Endodermal cell (in vitro differentiated cells): ENCODE data around the gene ASTL. TPM values are rescaled to one million over a fixed set of nuclear protein-coding genes. Genes with fewer than 3 reads are reported as not detected.

ENCODE experiments used
- DNase-seq: peaks from one replicate; pipeline ENCODE4 v3.0.0-alpha.2; 2017
- H3K27ac ChIP-seq: 2 replicates; pipeline ENCODE4 v1.5.1; 2013; ENCODE audit warnings: mild to moderate bottlenecking, low read depth, low read length, moderate library complexity
- H3K27me3 ChIP-seq: 2 replicates; pipeline ENCODE4 v1.6.1; 2013; ENCODE audit warnings: mild to moderate bottlenecking, low read length, moderate library complexity; ENCODE audit not compliant: insufficient read depth, control insufficient read depth, poor library complexity, severe bottlenecking
- H3K36me3 ChIP-seq: 2 replicates; pipeline ENCODE4 v1.7.0; 2013; ENCODE audit warnings: mild to moderate bottlenecking, low read length, moderate library complexity; ENCODE audit not compliant: control insufficient read depth, insufficient read depth
- H3K4me1 ChIP-seq: one replicate; pipeline ENCODE4 v1.7.0; 2013; ENCODE audit warnings: low read length; ENCODE audit not compliant: control insufficient read depth, insufficient read depth
- H3K4me3 ChIP-seq: 2 replicates; pipeline ENCODE4 v1.5.1; 2013; ENCODE audit warnings: mild to moderate bottlenecking, low read length, moderate library complexity
- H3K9ac ChIP-seq: 2 replicates; pipeline ENCODE4 v1.6.1; 2013; ENCODE audit warnings: mild to moderate bottlenecking, low read length, moderate library complexity; ENCODE audit not compliant: poor library complexity, severe bottlenecking; ENCODE audit errors: extremely low read depth
- H3K9me3 ChIP-seq: 2 replicates; pipeline ENCODE4 v1.6.1; 2013; ENCODE audit warnings: mild to moderate bottlenecking, low read length, moderate library complexity; ENCODE audit not compliant: control insufficient read depth
- H3K27ac Mint-ChIP-seq: 2 replicates; pipeline ENCODE4 v1.8.0; 2020; ENCODE audit warnings: mixed read lengths
- H3K27me3 Mint-ChIP-seq: 2 replicates; pipeline ENCODE4 v1.8.0; 2021; ENCODE audit warnings: mild to moderate bottlenecking, mixed read lengths; ENCODE audit not compliant: insufficient read depth
- H3K36me3 Mint-ChIP-seq: 2 replicates; pipeline ENCODE4 v1.8.0; 2020; ENCODE audit warnings: low read depth, mixed read lengths
- H3K4me1 Mint-ChIP-seq: 2 replicates; pipeline ENCODE4 v1.8.0; 2020; ENCODE audit warnings: mixed read lengths
- H3K4me3 Mint-ChIP-seq: 2 replicates; pipeline ENCODE4 v1.8.0; 2020; ENCODE audit warnings: mild to moderate bottlenecking, moderate library complexity, mixed read lengths
- H3K9me3 Mint-ChIP-seq: 2 replicates; pipeline ENCODE4 v1.8.0; 2020; ENCODE audit warnings: mild to moderate bottlenecking, mixed read lengths
- CTCF ChIP-seq: fragments of 200-600 bp; sonication (generic); conservative IDR thresholded peaks from 2 replicates; pipeline ENCODE4 v1.5.0; 2021; ENCODE audit warnings: antibody characterized with exemption, mild to moderate bottlenecking
- WGBS, 2 experiments: methylation state at CpG; one replicate each; pipeline versions ENCODE4 v1.1.5 to v1.1.7; 2013; ENCODE audit warnings: missing lambda C conversion rate in 2 of 2, mixed read lengths in 1 of 2; ENCODE audit not compliant: insufficient coverage in 1 of 2, insufficient read length in 1 of 2; 5-methylcytosine and 5-hydroxymethylcytosine counted together
- total RNA-seq, 2 donors: library from RNA; stranded (reverse); fragmentation: NEBNext Ultra II Directional in 1 of 2; extraction: Animal tissue kit (Norgen Biotek cat#: 25700) in 1 of 2; gene quantifications; 2 replicates in 1 of 2; 3 replicates in 1 of 2; pipeline ENCODE4 v1.2.1, GENCODE V29; 2021

ASTL gene
- total RNA-seq, 2 donors from 2014 or later, result not detected

- no peak for DNase-seq
- no peak overlapping the region for H3K27ac Mint-ChIP-seq
- H3K4me3 ChIP-seq, result no peak overlapping the region
- no peaks in the 10 kb centered on the region for H3K36me3 Mint-ChIP-seq
- H3K9ac ChIP-seq, result no peak overlapping the region
- 85 to 87% methylated on average over 4 to 5 of the region's 5 CpGs for WGBS, 2 experiments
- H3K27me3 ChIP-seq, result peaks cover 46% of the 10 kb centered on the region
- H3K9me3 ChIP-seq, result no peaks in the 10 kb centered on the region
- H3K36me3 ChIP-seq, result no peaks in the 10 kb centered on the region
- TF ChIP-seq CTCF, result no peak
- H3K9me3 Mint-ChIP-seq, result no peaks in the 10 kb centered on the region
- H3K27me3 Mint-ChIP-seq, result peaks cover 66% of the 10 kb centered on the region
- H3K27ac ChIP-seq, result no peak overlapping the region
- no peak overlapping the region for H3K4me3 Mint-ChIP-seq
- no peaks in the 10 kb centered on the region for H3K4me1 Mint-ChIP-seq
- no peaks in the 10 kb centered on the region for H3K4me1 ChIP-seq
Measured at GRCh38 chr2:96122391-96122790, 15.9 kb downstream of the ASTL start.

- Histone ChIP-seq H3K9me3 (no peaks in the 10 kb centered on the region), H3K36me3 (no peaks in the 10 kb centered on the region), H3K4me3 (no peak overlapping the region), H3K9ac (no peak overlapping the region), H3K27me3 (peaks cover 43% of the 10 kb centered on the region), H3K4me1 (no peaks in the 10 kb centered on the region), H3K27ac (no peak overlapping the region)
- no peak overlapping the region for H3K27ac Mint-ChIP-seq
- no peak for TF ChIP-seq CTCF
- H3K4me3 Mint-ChIP-seq, result no peak overlapping the region
- no peaks in the 10 kb centered on the region for H3K4me1 Mint-ChIP-seq
- H3K36me3 Mint-ChIP-seq, result no peaks in the 10 kb centered on the region
- no peak for DNase-seq
- H3K9me3 Mint-ChIP-seq, result no peaks in the 10 kb centered on the region
- peaks cover 63% of the 10 kb centered on the region for H3K27me3 Mint-ChIP-seq
- 91 to 96% methylated on average over 4 of the region's 4 CpGs for WGBS, 2 experiments
Measured at GRCh38 chr2:96121414-96121813, 16.9 kb downstream of the ASTL start.

- Histone ChIP-seq H3K9me3 (no peaks in the 10 kb centered on the region), H3K27me3 (peaks cover 46% of the 10 kb centered on the region), H3K4me3 (no peak overlapping the region), H3K36me3 (no peaks in the 10 kb centered on the region), H3K9ac (no peak overlapping the region), H3K4me1 (no peaks in the 10 kb centered on the region), H3K27ac (no peak overlapping the region)
- no peak overlapping the region for H3K4me3 Mint-ChIP-seq
- WGBS, 2 experiments, result 84 to 85% methylated on average over 3 to 7 of the region's 7 CpGs
- H3K4me1 Mint-ChIP-seq, result no peaks in the 10 kb centered on the region
- DNase-seq, result no peak
- H3K36me3 Mint-ChIP-seq, result no peaks in the 10 kb centered on the region
- no peak for TF ChIP-seq CTCF
- H3K27me3 Mint-ChIP-seq, result peaks cover 63% of the 10 kb centered on the region
- H3K27ac Mint-ChIP-seq, result no peak overlapping the region
- H3K9me3 Mint-ChIP-seq, result no peaks in the 10 kb centered on the region
Measured at GRCh38 chr2:96120991-96121390, 17.3 kb downstream of the ASTL start.
